NCI-H128 (cell line): ENCODE measurements around the gene NEU2.
"Not testable (repeated sequence)": the region's sequence is repeated elsewhere in the genome, so short reads cannot be mapped to it uniquely, and the experiment has no call there.

Source experiments
- DNase-seq: peaks from one replicate; lab custom pipeline; 2025; ENCODE audit not compliant: unreplicated experiment; lab: John Stamatoyannopoulos, UW

Gene NEU2

GRCh38 chr2:233055362-233055761, 22.9 kb downstream of the NEU2 start:
- DNase-seq: no peak

- DNase-seq: no peak
Measured at GRCh38 chr2:233056961-233057605, 24.6 kb downstream of the NEU2 start.

GRCh38 chr2:233058717-233059546, 26.5 kb downstream of the NEU2 start:
- DNase-seq: no peak

GRCh38 chr2:233059547-233059796, 27.0 kb downstream of the NEU2 start:
- no peak for DNase-seq

GRCh38 chr2:233059797-233060500, 27.5 kb downstream of the NEU2 start, which contains the start of gene INPP5D:
INPP5D (plus strand) TSS chr2:233060342; CDS start chr2:233060479, 137 bp downstream.
- DNase-seq: no peak

- no peak for DNase-seq
Measured at GRCh38 chr2:233060501-233060979, 28.1 kb downstream of the NEU2 start.

- DNase-seq: no peak
Measured at GRCh38 chr2:233060980-233061590, 28.6 kb downstream of the NEU2 start.

GRCh38 chr2:233061591-233062450, 29.3 kb downstream of the NEU2 start:
- no peak for DNase-seq

GRCh38 chr2:233062451-233062850, 30.0 kb downstream of the NEU2 start:
- DNase-seq: no peak

GRCh38 chr2:233062946-233063268, 30.4 kb downstream of the NEU2 start:
- DNase-seq: no peak

GRCh38 chr2:233063269-233063975, 30.9 kb downstream of the NEU2 start:
- DNase-seq: no peak

- no peak for DNase-seq
Measured at GRCh38 chr2:233063976-233064411, 31.5 kb downstream of the NEU2 start.

- DNase-seq: no peak
Measured at GRCh38 chr2:233064530-233065199, 32.2 kb downstream of the NEU2 start.

GRCh38 chr2:233065200-233065589, 32.7 kb downstream of the NEU2 start:
- DNase-seq: not testable (repeated sequence)

- DNase-seq: no peak
Measured at GRCh38 chr2:233065954-233066470, 33.5 kb downstream of the NEU2 start.

- no peak for DNase-seq
Measured at GRCh38 chr2:233068762-233069418, 36.4 kb downstream of the NEU2 start.

GRCh38 chr2:233072838-233073237, 40.4 kb downstream of the NEU2 start:
- DNase-seq: no peak

- DNase-seq: no peak
Measured at GRCh38 chr2:233074106-233074505, 41.6 kb downstream of the NEU2 start.
